Calu3 (cell line): ENCODE measurements around the gene PPM1J. TPM values are rescaled to one million over a fixed set of nuclear protein-coding genes. Genes with fewer than 3 reads are reported as not detected.
A peak's percentile ranks its signal among the peaks of the same experiment; 100 is the strongest.

Experiments used
- BruUV-seq: library from RNA; stranded (reverse); fragments of 400-500 nt; replicated peaks from 2 replicates; lab custom pipeline; 2021; lab: Mats Ljungman, UMichigan
- CTCF ChIA-PET: fragments of 300-600 bp; sonication (Branson Sonifier 250); formaldehyde crosslinking; loops from one replicate; lab custom pipeline; 2022; ENCODE audit warnings: antibody characterized with exemption; lab: Charles Lee
- DNase-seq: peaks from one replicate; pipeline ENCODE4 v3.0.0; 2022
- H3K27ac Mint-ChIP-seq: one replicate; pipeline ENCODE4 v1.8.0; 2022; ENCODE audit warnings: mixed read lengths; ENCODE audit not compliant: unreplicated experiment
- H3K27me3 Mint-ChIP-seq: one replicate; pipeline ENCODE4 v1.8.0; 2022; ENCODE audit warnings: mixed read lengths; ENCODE audit not compliant: unreplicated experiment
- H3K36me3 Mint-ChIP-seq: one replicate; pipeline ENCODE4 v1.8.0; 2022; ENCODE audit warnings: mild to moderate bottlenecking, moderate library complexity, mixed read lengths; ENCODE audit not compliant: insufficient read depth, unreplicated experiment
- H3K4me1 Mint-ChIP-seq: one replicate; pipeline ENCODE4 v1.8.0; 2022; ENCODE audit warnings: mild to moderate bottlenecking, low read depth, mixed read lengths; ENCODE audit not compliant: unreplicated experiment
- H3K4me3 Mint-ChIP-seq: one replicate; pipeline ENCODE4 v1.8.0; 2022; ENCODE audit warnings: mild to moderate bottlenecking, low read depth, moderate library complexity, mixed read lengths; ENCODE audit not compliant: unreplicated experiment
- H3K9me3 Mint-ChIP-seq: one replicate; pipeline ENCODE4 v1.8.0; 2022; ENCODE audit warnings: low read depth, mixed read lengths; ENCODE audit not compliant: unreplicated experiment
- intact Hi-C: fragments of 100-400 bp; cut with micrococcal nuclease; formaldehyde crosslinking; loops from one replicate; pipeline ENCODE4 v1.10.0; 2022; ENCODE audit not compliant: unreplicated experiment
- total RNA-seq: library from RNA; stranded (reverse); gene quantifications from 2 replicates; pipeline ENCODE4 v1.2.3, GENCODE V29; 2022
- TF ChIP-seq, protein P1 (sequence below): fragments of 200-600 bp; IDR thresholded peaks from one replicate; pipeline ENCODE4 v1.8.0; 2022; ENCODE audit warnings: antibody characterized with exemption; ENCODE audit not compliant: unreplicated experiment

Gene PPM1J
- total RNA-seq, 1 experiment from 2014 or later, result 1.3 TPM

DNA sequence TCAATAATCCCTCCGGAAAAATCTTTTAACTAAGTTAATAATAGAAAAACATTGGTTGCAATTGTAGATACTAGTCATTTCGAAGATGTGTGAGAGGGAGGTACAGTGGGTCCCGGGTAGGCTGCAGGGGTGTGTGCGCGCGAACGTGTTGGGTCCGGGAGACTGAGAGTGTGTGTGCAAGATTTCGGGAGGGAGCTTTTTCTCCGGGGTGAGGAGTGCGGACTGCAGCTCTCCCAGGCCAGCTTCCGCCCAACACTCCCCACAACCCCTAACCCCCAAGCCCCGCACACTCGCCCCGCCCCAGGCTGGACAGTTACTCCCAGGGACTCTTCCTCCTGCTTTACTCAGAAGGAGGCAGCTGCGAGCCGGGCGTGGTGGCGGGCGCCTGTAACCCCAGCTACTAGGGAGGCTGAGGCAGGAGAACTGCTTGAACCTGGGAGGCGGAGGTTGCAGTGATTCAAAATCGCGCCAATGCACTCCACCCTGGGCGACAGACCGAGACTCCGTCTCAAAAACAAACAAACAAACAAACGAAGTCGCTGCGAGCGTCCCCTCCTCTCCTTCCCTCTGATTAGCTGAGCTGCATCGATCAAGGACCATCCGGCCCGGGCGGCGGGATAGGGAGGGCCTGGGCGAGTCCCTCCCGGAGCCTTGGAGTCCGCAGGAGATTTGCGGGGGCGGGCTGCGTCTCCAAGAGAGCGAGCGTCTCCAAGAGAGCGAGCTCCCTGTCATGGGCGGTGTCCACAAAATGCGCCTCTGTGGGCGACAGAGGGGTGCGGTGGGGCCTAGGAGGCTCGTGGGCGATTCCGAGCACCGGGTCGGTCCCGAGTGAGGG, 28.3 kb upstream of the PPM1J start:
- Mint-ChIP-seq H3K4me3 (peak overlapping the region; percentile 72), H3K9me3 (no peaks in the 10 kb centered on the region), H3K4me1 (no peaks in the 10 kb centered on the region), H3K27ac (no peak overlapping the region), H3K36me3 (peaks cover 13% of the 10 kb centered on the region), H3K27me3 (peaks cover 18% of the 10 kb centered on the region)
- TF ChIP-seq, protein P1, sequence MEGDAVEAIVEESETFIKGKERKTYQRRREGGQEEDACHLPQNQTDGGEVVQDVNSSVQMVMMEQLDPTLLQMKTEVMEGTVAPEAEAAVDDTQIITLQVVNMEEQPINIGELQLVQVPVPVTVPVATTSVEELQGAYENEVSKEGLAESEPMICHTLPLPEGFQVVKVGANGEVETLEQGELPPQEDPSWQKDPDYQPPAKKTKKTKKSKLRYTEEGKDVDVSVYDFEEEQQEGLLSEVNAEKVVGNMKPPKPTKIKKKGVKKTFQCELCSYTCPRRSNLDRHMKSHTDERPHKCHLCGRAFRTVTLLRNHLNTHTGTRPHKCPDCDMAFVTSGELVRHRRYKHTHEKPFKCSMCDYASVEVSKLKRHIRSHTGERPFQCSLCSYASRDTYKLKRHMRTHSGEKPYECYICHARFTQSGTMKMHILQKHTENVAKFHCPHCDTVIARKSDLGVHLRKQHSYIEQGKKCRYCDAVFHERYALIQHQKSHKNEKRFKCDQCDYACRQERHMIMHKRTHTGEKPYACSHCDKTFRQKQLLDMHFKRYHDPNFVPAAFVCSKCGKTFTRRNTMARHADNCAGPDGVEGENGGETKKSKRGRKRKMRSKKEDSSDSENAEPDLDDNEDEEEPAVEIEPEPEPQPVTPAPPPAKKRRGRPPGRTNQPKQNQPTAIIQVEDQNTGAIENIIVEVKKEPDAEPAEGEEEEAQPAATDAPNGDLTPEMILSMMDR, result no peak
- intact Hi-C loops, result no loop called here
- BruUV-seq, result no TSS peak
- CTCF ChIA-PET, result interaction anchor here (0.6 to 1.4 kb wide), 4 partner anchors 288 to 904 kb away, joined by 4 to 6 read pairs (median 6); no protein-coding TSS in a partner anchor
- DNase-seq, result peak; percentile 35

DNA sequence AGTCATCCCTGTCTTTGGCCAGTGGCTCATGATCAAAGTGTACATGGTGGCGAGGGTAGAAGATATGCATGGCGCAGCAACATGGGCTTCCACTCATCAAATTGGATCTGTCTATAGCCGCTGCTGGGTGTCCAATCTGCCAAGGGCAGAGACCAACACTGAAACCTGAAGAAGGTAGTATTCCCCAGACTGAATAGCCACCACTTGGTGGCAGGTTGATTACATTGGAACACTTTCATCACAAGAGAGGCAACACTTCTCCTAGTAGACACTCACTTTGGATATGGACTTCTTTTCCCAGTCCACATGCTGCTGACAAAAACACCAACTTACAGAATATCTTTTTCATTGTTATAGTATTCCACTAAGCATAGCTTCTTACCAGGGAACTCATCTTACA, 22.4 kb upstream of the PPM1J start:
- no peaks in the 10 kb centered on the region for H3K36me3 Mint-ChIP-seq
- no peaks in the 10 kb centered on the region for H3K9me3 Mint-ChIP-seq
- peaks cover 18% of the 10 kb centered on the region for H3K27me3 Mint-ChIP-seq
- CTCF ChIA-PET, result no interaction called here
- no TSS peak for BruUV-seq
- no peak overlapping the region for H3K27ac Mint-ChIP-seq
- H3K4me3 Mint-ChIP-seq, result no peak overlapping the region
- no peak for DNase-seq
- TF ChIP-seq, protein P1, result no peak
- intact Hi-C loops, result loop anchor here (5.0 kb wide), 1 partner anchor 65 kb away; no protein-coding TSS in a partner anchor
- no peaks in the 10 kb centered on the region for H3K4me1 Mint-ChIP-seq

DNA sequence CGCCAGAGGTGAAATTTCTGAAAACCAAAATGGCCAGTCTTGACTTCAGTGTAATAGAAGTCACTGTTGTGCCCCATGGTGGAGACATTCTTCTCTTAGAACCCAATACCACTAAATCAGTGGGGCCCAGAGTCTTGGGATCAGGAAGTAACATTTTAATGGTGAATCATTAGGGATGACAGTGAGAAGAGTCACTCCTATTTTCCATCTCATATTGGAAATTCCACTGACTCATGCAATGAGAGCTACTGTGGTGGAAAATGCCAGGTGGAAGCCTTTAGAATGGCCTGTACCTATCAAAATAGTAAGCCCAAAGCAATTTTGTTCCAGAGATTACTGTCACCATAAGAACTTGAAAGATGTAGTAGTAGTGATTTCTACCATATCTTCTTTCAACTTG, 20.6 kb upstream of the PPM1J start:
- CTCF ChIA-PET, result interaction anchor here (0.7 kb wide), 1 partner anchor 98 kb away, joined by 10 read pairs; no protein-coding TSS in a partner anchor
- TF ChIP-seq, protein P1, result no peak
- H3K4me3 Mint-ChIP-seq, result no peak overlapping the region
- H3K27me3 Mint-ChIP-seq, result peaks cover 18% of the 10 kb centered on the region
- H3K9me3 Mint-ChIP-seq, result no peaks in the 10 kb centered on the region
- H3K36me3 Mint-ChIP-seq, result no peaks in the 10 kb centered on the region
- no TSS peak for BruUV-seq
- no peak for DNase-seq
- intact Hi-C loops, result loop anchor here (5.0 kb wide), 1 partner anchor 67 kb away; no protein-coding TSS in a partner anchor
- H3K27ac Mint-ChIP-seq, result no peak overlapping the region
- no peaks in the 10 kb centered on the region for H3K4me1 Mint-ChIP-seq

DNA sequence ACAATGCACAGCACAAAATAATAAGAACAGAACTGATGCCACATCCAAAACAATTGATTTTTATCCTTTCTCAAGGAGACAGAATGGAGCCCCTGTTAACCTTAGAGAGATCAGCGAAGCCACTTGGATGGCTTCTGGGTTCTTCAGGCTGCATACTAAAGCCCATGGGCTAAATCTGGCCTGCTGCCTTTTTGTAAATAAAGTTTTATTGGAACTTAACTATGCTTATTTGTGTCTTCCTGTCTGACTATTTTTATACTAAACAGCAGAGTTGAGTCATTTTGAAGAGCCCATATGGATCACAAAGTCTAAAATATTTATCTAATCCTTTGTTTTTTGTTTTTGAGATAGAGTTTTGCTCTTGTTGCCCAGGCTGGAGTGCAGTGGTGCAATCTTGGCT, 16.3 kb upstream of the PPM1J start:
- no peak for DNase-seq
- TF ChIP-seq, protein P1, result no peak
- H3K36me3 Mint-ChIP-seq, result no peaks in the 10 kb centered on the region
- H3K27me3 Mint-ChIP-seq, result no peaks in the 10 kb centered on the region
- H3K27ac Mint-ChIP-seq, result no peak overlapping the region
- H3K9me3 Mint-ChIP-seq, result no peaks in the 10 kb centered on the region
- no peaks in the 10 kb centered on the region for H3K4me1 Mint-ChIP-seq
- BruUV-seq, result no TSS peak
- intact Hi-C loops, result no loop called here
- CTCF ChIA-PET, result interaction anchor here (0.6 kb wide), 1 partner anchor 187 kb away, joined by 7 read pairs; no protein-coding TSS in a partner anchor
- H3K4me3 Mint-ChIP-seq, result no peak overlapping the region
